Activated CD8-positive, alpha-beta T cell treated with anti-CD3 and anti-CD28 coated beads, Interleukin-2, amount 10 ng/mL, durations not matched to agents 7 days and 5 days (primary cell): Measurements from ENCODE around the gene BABAM2. TPM values are rescaled to one million over a fixed set of nuclear protein-coding genes. Genes with fewer than 3 reads are reported as not detected.
"Not testable (repeated sequence)": the region's sequence is repeated elsewhere in the genome, so short reads cannot be mapped to it uniquely, and the experiment has no call there.

Experiments
- ATAC-seq: fragments of 150-1000 bp; cut with Tn5 transposase; one replicate; pipeline ENCODE4 v1.10.0; 2021; ENCODE audit warnings: moderate library complexity
- CTCF ChIA-PET: fragments of 350-600 bp; sonication (Branson Sonifier 250); formaldehyde crosslinking; loops from one replicate; lab custom pipeline; 2021; ENCODE audit warnings: antibody characterized with exemption; lab: Charles Lee
- POLR2A ChIA-PET: fragments of 350-600 bp; sonication (Branson Sonifier 250); formaldehyde crosslinking; loops from one replicate; lab custom pipeline; 2021; ENCODE audit warnings: antibody characterized with exemption; lab: Charles Lee
- DNase-seq: peaks from one replicate; pipeline ENCODE4 v3.0.0-alpha.2; 2020
- H3K27ac Mint-ChIP-seq: one replicate; pipeline ENCODE4 v1.8.0; 2021; ENCODE audit warnings: mild to moderate bottlenecking, mixed read lengths
- H3K27me3 Mint-ChIP-seq: one replicate; pipeline ENCODE4 v1.8.0; 2021; ENCODE audit warnings: low read depth, mixed read lengths
- H3K36me3 Mint-ChIP-seq: one replicate; pipeline ENCODE4 v1.8.0; 2021; ENCODE audit warnings: low read depth, mixed read lengths
- H3K4me1 Mint-ChIP-seq: one replicate; pipeline ENCODE4 v1.8.0; 2021; ENCODE audit warnings: low read depth, mixed read lengths
- H3K4me3 Mint-ChIP-seq: one replicate; pipeline ENCODE4 v1.8.0; 2021; ENCODE audit warnings: mild to moderate bottlenecking, mixed read lengths
- H3K9me3 Mint-ChIP-seq: one replicate; pipeline ENCODE4 v1.8.0; 2022; ENCODE audit warnings: mixed read lengths; ENCODE audit not compliant: insufficient read depth
- total RNA-seq, 2 experiments: library from RNA; stranded (reverse); gene quantifications; one replicate each; pipeline ENCODE4 v1.2.3, GENCODE V29; 2021

The BABAM2 gene
- total RNA-seq, 2 experiments from 2014 or later = 47.0 to 49.0 TPM

DNA sequence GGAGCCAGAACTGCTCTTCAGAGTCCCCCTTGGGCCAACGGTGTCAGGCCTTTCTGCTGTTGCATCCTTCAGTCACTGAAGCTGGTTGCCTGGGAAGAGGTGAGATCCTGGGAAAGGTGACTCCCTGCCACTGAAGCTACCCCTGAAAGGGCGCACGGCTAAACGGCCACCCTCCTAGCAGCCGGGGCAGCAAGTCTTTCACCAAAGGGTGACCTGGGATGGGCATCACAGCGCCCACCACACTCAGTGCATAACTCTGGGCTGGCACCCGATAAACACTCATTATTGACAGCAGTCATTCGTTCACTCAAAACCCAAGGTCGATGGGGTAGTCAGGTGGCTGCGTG is 475.6 kb downstream of the BABAM2 start:
- Mint-ChIP-seq H3K27me3 (peaks cover 5% of the 10 kb centered on the region), H3K4me1 (peaks cover 66% of the 10 kb centered on the region), H3K27ac (peak overlapping the region; percentile 92), H3K4me3 (peak overlapping the region; percentile 57), H3K9me3 (no peaks in the 10 kb centered on the region), H3K36me3 (no peaks in the 10 kb centered on the region)
- ATAC-seq (no peak), DNase-seq (no peak)
- POLR2A ChIA-PET = interaction anchor here (0.7 to 1.4 kb wide), 4 partner anchors 10 to 25 kb away, joined by 3 read pairs; no protein-coding TSS in a partner anchor
- CTCF ChIA-PET = interaction anchor here (1.4 to 1.7 kb wide), 2 partner anchors 25 to 57 kb away, joined by 3 to 4 read pairs; no protein-coding TSS in a partner anchor

GRCh38 chr2:28366496-28367282 is 476.2 kb downstream of the BABAM2 start:
- peak overlapping the region; percentile 57 for H3K4me3 Mint-ChIP-seq
- POLR2A ChIA-PET = interaction anchor here (0.7 to 1.4 kb wide), 4 partner anchors 10 to 25 kb away, joined by 3 read pairs; no protein-coding TSS in a partner anchor
- peaks cover 6% of the 10 kb centered on the region for H3K27me3 Mint-ChIP-seq
- H3K9me3 Mint-ChIP-seq = no peaks in the 10 kb centered on the region
- CTCF ChIA-PET = interaction anchor here (1.7 kb wide), 1 partner anchor 24 kb away, joined by 4 read pairs; no protein-coding TSS in a partner anchor
- H3K36me3 Mint-ChIP-seq = no peaks in the 10 kb centered on the region
- peak; percentile 86 for DNase-seq
- H3K27ac Mint-ChIP-seq = peak overlapping the region; percentile 92
- peaks cover 62% of the 10 kb centered on the region for H3K4me1 Mint-ChIP-seq
- ATAC-seq = peak; percentile 95

DNA sequence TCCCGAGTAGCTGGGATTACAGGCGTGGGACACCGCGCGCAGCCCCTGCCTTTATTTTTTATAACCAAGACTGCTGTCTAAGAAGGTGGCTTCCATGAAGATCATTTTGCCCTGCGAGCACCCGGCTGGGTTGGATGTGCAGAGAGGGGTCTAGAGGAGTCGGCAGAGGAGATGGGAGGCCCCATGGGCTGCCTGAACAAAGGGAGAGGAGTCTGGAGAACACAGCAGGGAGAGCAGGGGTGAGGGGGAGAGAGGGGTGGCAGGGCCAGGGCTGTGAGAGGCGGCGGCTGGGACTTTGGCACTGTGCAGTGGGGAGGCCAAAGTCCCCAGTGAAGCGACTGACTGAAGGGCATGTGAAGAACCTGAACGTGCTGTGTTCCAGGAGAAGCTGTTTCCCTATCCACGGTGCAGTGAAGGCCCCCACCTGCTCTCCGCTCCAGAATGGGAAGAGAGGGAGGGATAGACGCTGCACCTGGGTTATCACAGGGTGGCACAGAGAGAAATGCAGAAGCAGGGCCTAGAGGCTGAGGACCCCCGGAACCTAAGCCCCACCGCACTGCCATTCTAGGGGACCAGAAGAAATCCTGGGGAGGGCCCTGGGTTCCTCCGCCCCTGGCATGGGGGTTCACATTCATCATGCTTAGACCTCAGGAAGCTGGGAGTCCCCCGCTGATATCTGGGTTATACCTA is 477.3 kb downstream of the BABAM2 start:
- peak overlapping the region; percentile 92 for H3K27ac Mint-ChIP-seq
- peaks cover 15% of the 10 kb centered on the region for H3K27me3 Mint-ChIP-seq
- DNase-seq (no peak), ATAC-seq (no peak)
- ChIA-PET POLR2A (no interaction called here), CTCF (interaction anchor here (1.7 kb wide), 1 partner anchor 23 kb away, joined by 4 read pairs; no protein-coding TSS in a partner anchor)
- no peaks in the 10 kb centered on the region for H3K36me3 Mint-ChIP-seq
- H3K4me3 Mint-ChIP-seq = peak overlapping the region; percentile 6
- no peaks in the 10 kb centered on the region for H3K9me3 Mint-ChIP-seq
- H3K4me1 Mint-ChIP-seq = peaks cover 55% of the 10 kb centered on the region

DNA sequence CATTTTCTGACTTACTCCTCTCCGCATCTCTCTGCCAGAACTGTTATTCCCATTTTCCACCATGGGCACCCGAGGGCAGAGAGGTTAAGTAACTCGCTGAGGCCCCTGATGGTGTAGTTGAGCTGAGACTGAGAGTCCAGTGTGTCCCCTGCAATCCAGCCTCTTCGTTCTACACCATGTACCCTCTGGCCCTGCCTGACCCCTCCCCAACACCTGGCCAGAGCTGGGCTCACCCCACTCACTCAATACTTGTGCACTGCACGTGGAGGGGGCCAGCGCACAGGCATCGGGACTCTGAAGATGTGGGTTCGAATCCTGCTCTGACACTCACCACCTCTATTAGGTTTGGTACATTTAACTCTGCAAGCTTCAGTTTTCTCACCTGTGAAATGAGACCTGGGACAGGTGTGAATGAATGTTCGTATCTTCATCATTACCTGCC is 477.8 kb downstream of the BABAM2 start:
- ATAC-seq = no peak
- ChIA-PET CTCF (no interaction called here), POLR2A (no interaction called here)
- no peak for DNase-seq
- H3K27ac Mint-ChIP-seq = peak overlapping the region; percentile 56
- H3K4me3 Mint-ChIP-seq = no peak overlapping the region
- peaks cover 53% of the 10 kb centered on the region for H3K4me1 Mint-ChIP-seq
- no peaks in the 10 kb centered on the region for H3K9me3 Mint-ChIP-seq
- peaks cover 17% of the 10 kb centered on the region for H3K27me3 Mint-ChIP-seq
- no peaks in the 10 kb centered on the region for H3K36me3 Mint-ChIP-seq

DNA sequence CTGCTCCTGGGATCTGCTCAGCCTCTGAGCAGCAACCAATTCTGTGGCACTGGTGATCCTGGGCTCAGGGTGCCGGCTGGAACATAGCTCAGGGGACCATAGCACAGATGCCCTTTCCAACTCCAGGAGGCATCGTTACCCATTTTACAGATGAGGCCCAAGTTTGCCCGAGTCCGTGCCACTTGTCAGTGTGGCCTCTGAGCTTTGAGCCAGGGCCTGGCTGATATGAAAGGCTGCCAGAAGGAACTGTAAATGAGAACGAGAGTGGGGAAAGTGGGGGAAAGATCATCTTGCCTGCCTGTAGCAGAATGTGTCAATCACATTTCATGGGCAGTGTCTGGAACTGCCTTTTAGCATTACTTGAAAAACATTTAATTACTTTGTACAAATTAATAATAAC is 478.8 kb downstream of the BABAM2 start:
- H3K9me3 Mint-ChIP-seq = no peaks in the 10 kb centered on the region
- CTCF ChIA-PET = no interaction called here
- peaks cover 19% of the 10 kb centered on the region for H3K27me3 Mint-ChIP-seq
- ATAC-seq (no peak), DNase-seq (no peak)
- POLR2A ChIA-PET = no interaction called here
- peak overlapping the region; percentile 36 for H3K27ac Mint-ChIP-seq
- peaks cover 48% of the 10 kb centered on the region for H3K4me1 Mint-ChIP-seq
- H3K36me3 Mint-ChIP-seq = no peaks in the 10 kb centered on the region
- no peak overlapping the region for H3K4me3 Mint-ChIP-seq

- ChIA-PET POLR2A (no interaction called here), CTCF (no interaction called here)
- no peaks in the 10 kb centered on the region for H3K9me3 Mint-ChIP-seq
- ATAC-seq = no peak
- peaks cover 19% of the 10 kb centered on the region for H3K27me3 Mint-ChIP-seq
- peaks cover 38% of the 10 kb centered on the region for H3K4me1 Mint-ChIP-seq
- H3K36me3 Mint-ChIP-seq = no peaks in the 10 kb centered on the region
- no peak overlapping the region for H3K4me3 Mint-ChIP-seq
- no peak overlapping the region for H3K27ac Mint-ChIP-seq
- no peak for DNase-seq
Observed at GRCh38 chr2:28370354-28370753, 479.8 kb downstream of the BABAM2 start.

DNA sequence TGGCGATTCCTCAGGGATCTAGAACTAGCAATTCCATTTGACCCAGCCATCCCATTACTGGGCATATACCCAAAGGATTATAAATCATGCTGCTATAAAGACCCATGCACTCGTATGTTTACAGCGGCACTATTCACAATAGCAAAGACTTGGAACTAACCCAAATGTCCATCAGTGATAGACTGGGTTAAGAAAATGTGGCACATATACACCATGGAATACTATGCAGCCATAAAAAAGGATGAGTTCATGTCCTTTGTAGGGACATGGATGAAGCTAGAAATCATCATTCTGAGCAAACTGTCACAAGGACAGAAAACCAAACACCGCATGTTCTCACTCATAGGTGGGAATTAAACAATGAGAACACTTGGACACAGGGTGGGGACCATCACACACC is 481.2 kb downstream of the BABAM2 start:
- H3K4me3 Mint-ChIP-seq, CTCF ChIA-PET, DNase-seq, ATAC-seq, H3K36me3 Mint-ChIP-seq, H3K9me3 Mint-ChIP-seq, H3K27ac Mint-ChIP-seq, POLR2A ChIA-PET: not testable (repeated sequence)
- Mint-ChIP-seq H3K4me1 (peaks cover 25% of the 10 kb centered on the region), H3K27me3 (peaks cover 19% of the 10 kb centered on the region)

DNA sequence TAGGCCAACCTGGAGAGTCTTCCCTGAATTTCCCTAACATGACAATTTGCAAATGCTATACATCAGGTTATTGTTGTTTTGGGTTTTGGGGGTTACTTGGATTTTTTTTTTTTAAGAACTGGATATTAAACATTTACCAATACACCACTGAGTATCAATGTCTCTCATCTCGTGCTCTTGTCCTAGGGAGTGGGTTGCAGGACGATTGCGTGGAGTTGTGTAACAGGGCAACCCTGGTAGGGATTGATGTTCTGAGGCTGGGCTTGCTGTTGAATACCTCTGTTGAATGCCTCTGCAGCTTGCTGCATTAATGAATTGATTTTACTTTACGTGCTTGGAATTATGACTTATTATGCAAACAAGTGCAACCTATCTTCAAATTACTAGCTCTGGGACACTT is 483.3 kb downstream of the BABAM2 start:
- Mint-ChIP-seq H3K4me3 (no peak overlapping the region), H3K4me1 (peaks cover 22% of the 10 kb centered on the region), H3K27me3 (peaks cover 19% of the 10 kb centered on the region), H3K27ac (no peak overlapping the region), H3K9me3 (no peaks in the 10 kb centered on the region), H3K36me3 (no peaks in the 10 kb centered on the region)
- ChIA-PET POLR2A (interaction anchor here (2.0 kb wide), 1 partner anchor 17 kb away, joined by 4 read pairs; no protein-coding TSS in a partner anchor), CTCF (no interaction called here)
- no peak for DNase-seq
- no peak for ATAC-seq

DNA sequence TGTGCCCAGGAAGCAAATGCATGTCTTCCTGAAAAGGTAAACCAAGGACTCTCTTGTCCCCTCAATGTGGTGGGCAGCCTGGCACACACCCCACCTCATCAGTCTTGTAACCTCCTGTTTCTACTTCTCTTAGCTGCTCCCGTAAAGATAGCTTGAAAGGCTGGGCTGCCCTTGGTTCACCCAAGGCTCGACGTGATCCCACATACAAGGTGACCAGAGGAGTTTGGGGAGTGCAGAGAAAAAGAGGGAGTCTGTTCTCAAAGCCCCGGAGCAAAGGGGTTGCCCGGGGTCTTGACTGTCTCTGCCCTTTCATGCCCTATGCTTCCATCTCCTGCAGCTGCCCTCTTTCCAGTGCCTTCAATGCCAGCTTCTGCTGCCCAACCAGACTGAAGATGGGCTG is 483.8 kb downstream of the BABAM2 start:
- DNase-seq (no peak), ATAC-seq (no peak)
- Mint-ChIP-seq H3K36me3 (no peaks in the 10 kb centered on the region), H3K4me1 (peaks cover 25% of the 10 kb centered on the region), H3K9me3 (no peaks in the 10 kb centered on the region), H3K27me3 (peaks cover 19% of the 10 kb centered on the region), H3K4me3 (no peak overlapping the region), H3K27ac (no peak overlapping the region)
- ChIA-PET POLR2A (interaction anchor here (2.0 kb wide), 1 partner anchor 16 kb away, joined by 4 read pairs; no protein-coding TSS in a partner anchor), CTCF (no interaction called here)

- H3K9me3 Mint-ChIP-seq = no peaks in the 10 kb centered on the region
- no peak overlapping the region for H3K27ac Mint-ChIP-seq
- ChIA-PET CTCF (no interaction called here), POLR2A (no interaction called here)
- H3K4me3 Mint-ChIP-seq = no peak overlapping the region
- H3K36me3 Mint-ChIP-seq = no peaks in the 10 kb centered on the region
- peaks cover 33% of the 10 kb centered on the region for H3K4me1 Mint-ChIP-seq
- ATAC-seq = no peak
- H3K27me3 Mint-ChIP-seq = peaks cover 19% of the 10 kb centered on the region
- DNase-seq = no peak
Observed at GRCh38 chr2:28375236-28375635, 484.7 kb downstream of the BABAM2 start.

- Mint-ChIP-seq H3K4me3 (no peak overlapping the region), H3K36me3 (no peaks in the 10 kb centered on the region), H3K9me3 (no peaks in the 10 kb centered on the region), H3K27ac (no peak overlapping the region), H3K4me1 (peaks cover 38% of the 10 kb centered on the region), H3K27me3 (peaks cover 15% of the 10 kb centered on the region)
- POLR2A ChIA-PET = no interaction called here
- DNase-seq = no peak
- ATAC-seq = no peak
- CTCF ChIA-PET = no interaction called here
Observed at GRCh38 chr2:28375742-28376631, 485.5 kb downstream of the BABAM2 start.
